Gastrocnemius medialis (tissue), 4 donors: Measurements from ENCODE around the gene BMI1.

ENCODE experiments used
- POLR2A ChIP-seq, 2 donors: fragments of 450-650 bp; IDR thresholded peaks; one replicate each; pipeline ENCODE4 v1.6.1; 2017; ENCODE audit warnings: antibody characterized with exemption in 2 of 2, mild to moderate bottlenecking in 2 of 2, moderate library complexity in 2 of 2
- TF ChIP-seq, protein P1 (sequence below), 5 experiments: fragments of 450-650 bp in 3 of 5; fragments of 200-600 bp in 2 of 5; sonication (generic) in 2 of 5; IDR thresholded peaks in 4 of 5; conservative IDR thresholded peaks in 1 of 5; 1 replicate in 4 of 5; 2 replicates in 1 of 5; pipeline ENCODE4 v1.5.1; 2016 to 2019; ENCODE audit warnings: antibody characterized with exemption in 5 of 5, mild to moderate bottlenecking in 3 of 5, moderate library complexity in 3 of 5

- TF ChIP-seq, protein P1, sequence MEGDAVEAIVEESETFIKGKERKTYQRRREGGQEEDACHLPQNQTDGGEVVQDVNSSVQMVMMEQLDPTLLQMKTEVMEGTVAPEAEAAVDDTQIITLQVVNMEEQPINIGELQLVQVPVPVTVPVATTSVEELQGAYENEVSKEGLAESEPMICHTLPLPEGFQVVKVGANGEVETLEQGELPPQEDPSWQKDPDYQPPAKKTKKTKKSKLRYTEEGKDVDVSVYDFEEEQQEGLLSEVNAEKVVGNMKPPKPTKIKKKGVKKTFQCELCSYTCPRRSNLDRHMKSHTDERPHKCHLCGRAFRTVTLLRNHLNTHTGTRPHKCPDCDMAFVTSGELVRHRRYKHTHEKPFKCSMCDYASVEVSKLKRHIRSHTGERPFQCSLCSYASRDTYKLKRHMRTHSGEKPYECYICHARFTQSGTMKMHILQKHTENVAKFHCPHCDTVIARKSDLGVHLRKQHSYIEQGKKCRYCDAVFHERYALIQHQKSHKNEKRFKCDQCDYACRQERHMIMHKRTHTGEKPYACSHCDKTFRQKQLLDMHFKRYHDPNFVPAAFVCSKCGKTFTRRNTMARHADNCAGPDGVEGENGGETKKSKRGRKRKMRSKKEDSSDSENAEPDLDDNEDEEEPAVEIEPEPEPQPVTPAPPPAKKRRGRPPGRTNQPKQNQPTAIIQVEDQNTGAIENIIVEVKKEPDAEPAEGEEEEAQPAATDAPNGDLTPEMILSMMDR (IDR thresholded peaks at IDR 0.05 in 4 of 5, conservative IDR thresholded peaks at IDR 0.05 in 1 of 5) = no peak
- TF ChIP-seq POLR2A (IDR thresholded peaks at IDR 0.05) = no peak
These were observed 48.1 kb downstream of the BMI1 start for GRCh38 chr10:22368981-22369380.
